ENCODE measurements around the gene MAP2K2.

MAP2K2 gene

DNA sequence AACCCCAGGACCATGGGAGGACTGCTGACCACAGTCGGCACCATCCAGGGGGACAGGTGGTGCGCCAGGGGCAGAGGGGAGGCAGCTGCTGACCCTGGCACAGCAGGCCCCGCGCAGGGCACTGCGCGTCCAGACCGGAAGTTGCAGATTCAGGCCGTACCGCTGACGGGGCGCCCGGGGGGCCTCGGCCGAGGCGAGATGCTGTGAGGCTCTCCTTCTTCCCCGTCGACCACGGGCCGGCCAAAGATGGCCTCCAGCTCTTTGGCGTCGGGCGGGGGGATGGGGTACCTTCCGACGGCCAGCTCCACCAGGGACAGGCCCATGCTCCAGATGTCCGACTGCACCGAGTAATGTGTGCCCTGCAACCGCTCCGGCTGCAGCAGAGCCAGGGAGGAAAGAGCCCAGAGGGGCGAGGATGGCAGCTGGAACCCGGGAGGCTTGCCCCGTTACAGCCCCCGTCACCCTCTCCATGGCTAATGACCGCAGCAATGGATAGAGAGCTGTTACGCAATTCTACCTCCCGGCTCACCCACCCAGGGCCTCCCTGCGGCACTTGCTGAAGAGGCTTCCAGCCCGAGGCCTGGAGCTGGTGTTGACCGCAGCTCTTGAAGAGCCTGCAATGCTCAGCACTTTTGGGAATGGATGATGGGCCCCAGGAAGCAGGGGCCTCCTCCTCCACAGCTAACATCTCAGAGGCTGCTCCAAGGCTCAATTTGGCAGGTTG is 24.7 kb downstream of the MAP2K2 start:
- no peak for DNase-seq (ENCODE audit: low spot score)

DNA sequence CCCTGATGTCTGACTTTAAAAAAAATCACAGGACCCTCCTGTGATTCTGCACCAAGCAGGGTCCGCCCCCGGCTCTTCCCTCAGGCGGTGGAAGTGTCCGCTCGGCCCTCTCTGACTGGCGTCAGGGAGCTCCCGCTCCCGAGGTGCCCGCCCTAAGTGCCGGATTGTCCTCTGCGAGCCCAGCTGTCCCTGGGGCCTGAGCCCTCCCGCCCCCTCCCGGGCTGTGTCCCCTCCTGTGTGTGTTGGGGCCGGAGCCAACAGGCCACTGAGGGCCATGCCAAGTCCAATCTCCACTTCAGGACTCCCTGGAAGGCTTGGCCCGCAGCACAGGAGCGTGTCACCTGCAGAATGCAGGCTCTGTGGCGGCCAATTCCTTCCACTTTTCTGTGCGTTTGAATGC is 25.4 kb downstream of the MAP2K2 start:
- no peak for DNase-seq (ENCODE audit: low spot score)

DNA sequence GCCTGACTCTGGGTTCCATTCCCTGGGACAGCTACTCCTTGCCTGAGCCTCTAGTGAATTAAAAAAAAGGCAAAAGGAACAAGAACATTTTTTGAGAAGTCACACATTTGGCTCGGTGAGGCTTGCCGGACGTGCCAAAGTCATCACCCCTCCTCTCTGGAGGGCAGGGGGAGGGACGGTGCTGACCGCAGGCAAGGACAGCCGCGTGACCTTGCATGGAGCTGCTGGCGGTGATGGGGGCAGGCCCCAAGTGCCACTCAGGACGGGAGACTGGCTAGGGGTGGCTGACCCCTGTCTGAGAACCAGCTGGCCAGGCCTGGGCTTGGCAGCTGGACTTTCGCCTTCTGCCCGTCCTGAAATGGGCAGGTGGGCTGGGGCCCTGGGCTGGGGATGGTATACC is 26.4 kb downstream of the MAP2K2 start:
- no peak for DNase-seq (ENCODE audit: low spot score)

DNA sequence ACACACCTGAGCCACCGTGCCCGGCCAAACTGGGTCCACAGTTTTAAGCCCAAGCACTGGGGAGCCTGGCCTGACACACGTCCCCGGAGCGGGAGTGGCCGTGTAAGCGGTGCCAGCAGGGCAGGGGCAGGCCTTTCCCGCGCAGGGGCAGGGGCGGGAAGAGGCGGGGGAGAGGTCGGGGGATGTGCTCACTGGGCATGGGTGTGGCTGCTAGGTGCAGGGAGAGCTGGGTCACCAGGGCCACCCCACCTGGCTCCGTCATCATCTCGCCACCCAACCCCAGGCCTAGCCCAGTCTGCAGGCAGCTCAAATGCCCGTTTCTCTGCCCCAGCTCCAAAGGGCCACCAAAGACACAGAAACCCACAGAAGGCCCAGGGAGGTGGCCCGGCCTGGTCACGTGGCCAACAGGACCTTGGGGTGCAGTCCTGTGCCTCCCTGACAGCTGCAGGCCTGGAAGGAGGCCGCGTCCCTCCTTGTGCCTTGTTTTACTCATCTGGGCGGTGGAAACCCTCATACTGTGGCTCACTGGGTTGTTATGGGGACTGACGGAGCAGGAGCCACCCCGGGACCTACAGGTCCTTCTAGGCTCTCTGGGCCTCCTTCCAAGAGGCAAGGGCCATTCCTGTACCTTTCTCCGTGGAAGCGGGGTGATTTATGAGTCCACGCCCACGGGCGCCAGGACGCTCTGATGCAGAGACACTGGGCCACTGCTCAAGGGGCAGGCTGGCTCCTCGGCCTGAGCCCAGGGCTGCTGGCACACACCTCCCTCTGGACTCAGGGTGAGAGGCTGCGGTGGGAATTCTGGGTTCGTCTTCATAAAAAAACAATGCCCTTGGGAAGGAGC is 27.7 kb downstream of the MAP2K2 start:
- DNase-seq (ENCODE audit: low spot score): no peak

DNA sequence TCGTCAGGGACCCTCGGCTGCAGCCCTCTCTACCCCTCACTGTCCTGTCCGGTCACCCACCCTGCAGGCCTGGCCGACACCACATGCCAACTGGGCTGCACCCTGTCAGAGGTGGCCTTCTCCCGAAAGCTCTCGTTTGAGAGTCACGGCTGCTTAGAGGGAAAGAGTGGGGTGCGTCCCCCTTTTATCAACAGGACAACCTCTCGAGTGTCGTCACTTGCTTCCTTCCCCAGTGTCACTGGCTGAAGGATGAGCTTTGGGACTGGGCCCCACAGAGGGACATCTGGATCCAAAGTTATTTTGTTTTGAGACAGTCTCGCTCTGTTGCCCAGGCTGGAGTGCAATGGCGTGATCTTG is 28.5 kb downstream of the MAP2K2 start:
- no peak for DNase-seq (ENCODE audit: low spot score)

DNA sequence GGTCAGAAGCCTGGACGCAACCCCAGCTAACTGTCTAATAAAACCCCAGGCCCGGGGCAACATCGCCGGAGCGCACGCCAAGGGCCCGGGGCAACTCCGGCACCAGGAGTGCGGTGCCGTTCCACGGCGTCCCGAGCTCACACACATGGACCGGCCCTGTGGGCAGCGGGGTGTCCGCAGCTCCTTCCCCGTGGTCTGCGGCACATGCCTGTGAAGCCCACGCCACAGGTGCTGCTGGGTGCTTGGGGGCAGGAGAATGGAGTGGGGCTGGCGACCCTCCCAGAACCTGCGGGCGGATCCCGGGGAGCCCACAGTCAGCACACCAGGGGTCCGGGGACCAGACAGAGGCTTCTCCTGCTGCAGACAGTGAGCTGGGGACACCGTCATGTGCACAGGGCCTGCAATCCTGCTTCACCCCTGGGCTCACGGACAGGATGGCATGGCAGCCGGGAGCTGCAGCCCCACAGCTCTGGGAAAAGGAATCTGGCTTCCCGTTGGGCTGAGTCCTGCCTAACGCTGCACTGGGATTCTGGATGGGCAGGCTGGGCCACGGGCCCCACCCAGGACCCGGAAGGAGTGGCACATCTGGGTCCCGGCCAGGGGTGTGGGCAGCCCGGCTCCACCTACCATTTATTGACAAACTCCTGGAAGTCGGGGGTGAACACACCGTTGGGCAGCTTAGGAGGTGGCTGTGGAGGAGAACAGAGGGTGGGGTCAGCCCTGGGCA is 29.0 kb downstream of the MAP2K2 start:
- no peak for DNase-seq (ENCODE audit: low spot score)

DNA sequence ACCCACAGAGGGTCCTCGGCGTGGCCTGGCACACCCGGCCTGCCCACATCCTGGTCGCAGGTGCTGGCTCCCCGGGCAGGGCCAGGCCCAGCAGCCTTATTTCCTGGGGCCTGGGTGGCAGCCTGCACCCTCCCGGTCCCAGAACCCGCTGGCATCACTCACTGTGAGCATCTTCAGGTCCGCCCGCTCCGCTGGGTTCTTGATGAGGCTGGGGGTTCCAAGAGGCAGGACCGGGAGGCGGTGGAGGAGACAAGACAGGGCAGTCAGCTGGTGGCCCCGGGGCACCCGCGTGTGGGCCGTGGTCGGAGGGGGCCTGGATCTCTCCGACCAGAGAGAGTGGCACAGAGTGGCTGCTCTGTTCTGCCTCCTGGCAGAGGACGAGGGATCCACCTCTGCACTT is 29.6 kb downstream of the MAP2K2 start:
- no peak for DNase-seq (ENCODE audit: low spot score)

DNA sequence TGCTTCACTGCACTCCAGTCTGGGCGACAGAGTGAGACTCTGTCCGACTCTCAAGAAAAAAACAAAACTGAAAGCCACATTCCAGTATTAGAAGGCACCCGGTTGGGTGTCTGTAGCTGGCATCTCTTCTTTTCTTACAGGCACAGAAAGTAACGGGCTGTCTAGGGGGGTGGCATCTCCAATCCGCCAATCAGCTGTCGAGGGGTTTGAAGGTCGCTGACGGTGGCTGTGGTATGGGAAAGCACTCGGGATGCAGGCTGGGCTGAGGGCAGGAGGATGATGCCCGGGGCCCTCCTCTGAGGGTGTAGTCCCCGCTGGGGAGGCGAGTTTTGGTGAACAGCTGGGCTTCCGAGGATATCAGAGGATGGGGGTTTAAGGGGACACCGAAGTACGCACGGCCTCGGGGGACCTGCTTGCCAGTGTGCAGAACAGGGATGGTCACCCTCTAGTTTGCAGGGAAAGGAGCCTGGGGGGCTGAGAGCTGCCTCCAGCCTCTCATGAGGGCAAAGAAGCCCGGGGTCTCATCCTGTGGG is 30.2 kb downstream of the MAP2K2 start:
- DNase-seq (ENCODE audit: low spot score): no peak

DNA sequence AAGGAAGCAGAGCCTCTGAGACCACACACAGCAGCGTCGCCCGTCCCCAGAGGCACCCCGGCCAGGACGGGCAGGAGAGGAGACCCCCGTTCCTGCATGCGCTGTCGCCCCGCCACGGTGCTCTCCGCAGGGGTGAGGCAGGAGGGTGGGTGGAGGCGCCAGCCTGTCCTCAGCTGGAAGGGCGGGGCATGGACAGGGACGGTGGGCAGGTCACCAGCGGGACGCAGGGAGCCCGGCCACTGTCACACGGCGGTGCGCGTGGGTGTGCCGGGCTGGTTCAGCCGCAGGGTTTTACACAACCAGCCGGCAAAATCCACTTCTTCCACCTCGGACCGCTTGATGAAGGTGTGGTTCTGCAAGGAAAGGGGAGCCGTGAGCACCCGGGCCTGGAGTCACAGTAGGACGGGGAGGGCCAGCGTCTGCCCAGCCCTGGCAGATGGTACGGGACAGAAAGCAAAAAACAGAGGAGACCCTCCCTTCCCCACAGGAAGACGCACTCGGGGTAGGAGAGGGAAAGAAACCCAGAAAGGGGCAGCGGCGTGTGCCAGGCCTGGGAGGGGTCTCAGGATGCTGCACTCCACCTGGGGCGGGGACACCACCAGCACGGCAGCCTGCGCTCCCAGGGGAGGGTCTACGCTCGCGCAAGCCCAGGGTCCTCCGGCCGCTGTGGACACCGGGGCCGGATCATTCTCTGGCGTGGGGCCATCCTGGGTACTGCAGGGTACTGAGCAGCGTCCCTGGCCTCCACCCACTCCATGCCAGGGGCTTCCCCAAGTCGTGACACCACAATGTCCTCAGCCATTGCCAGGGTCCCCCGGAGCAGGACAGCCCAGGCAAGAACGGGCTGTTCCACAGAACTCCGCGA is 33.3 kb downstream of the MAP2K2 start:
- no peak for DNase-seq (ENCODE audit: low spot score)

DNA sequence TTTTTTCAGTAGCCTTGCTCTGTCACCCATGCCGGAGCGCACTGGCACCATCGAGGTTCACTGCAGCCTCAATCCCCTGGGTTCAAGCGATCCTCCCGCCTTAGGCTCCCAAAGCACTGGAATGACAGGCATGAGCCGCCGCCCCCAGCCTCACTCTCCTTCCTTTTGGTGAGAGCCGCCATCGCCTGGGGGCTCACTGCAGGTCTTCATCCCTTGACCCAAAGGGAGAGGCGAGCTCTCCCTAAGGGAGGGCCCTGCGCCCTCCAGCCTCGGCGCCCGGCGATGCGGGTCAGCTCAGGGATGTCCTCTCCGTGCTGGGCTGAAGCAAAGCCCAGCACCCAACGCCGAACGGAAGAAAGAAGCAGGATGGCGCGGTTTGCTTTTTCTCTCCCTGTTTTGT is 34.0 kb downstream of the MAP2K2 start:
- DNase-seq (ENCODE audit: low spot score): no peak

DNA sequence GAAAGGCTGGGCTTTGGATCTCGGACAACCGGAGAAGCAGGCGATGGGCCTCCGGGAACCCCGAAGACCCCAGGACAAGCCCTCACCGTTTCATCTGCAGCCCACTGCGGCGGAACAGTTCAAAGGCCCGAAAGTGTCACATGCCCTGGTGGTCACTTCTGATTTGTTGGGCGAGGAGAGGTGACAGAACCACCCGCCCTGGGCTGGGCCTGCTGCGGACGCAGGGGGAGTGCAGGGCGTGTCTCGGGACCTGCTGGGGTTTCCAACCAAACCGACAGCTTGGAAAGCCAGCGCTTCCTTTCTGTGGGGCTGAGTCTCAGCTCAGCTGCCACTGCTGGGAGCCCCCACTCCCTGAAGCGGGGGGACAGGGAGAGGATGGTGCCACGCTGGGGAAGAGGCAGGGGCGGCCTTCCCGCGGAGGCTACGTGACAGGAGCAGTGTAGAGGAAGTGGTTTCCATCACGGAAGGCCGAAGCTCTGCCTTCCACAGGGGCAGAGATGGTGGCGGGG is 34.5 kb downstream of the MAP2K2 start:
- no peak for DNase-seq (ENCODE audit: low spot score)

DNA sequence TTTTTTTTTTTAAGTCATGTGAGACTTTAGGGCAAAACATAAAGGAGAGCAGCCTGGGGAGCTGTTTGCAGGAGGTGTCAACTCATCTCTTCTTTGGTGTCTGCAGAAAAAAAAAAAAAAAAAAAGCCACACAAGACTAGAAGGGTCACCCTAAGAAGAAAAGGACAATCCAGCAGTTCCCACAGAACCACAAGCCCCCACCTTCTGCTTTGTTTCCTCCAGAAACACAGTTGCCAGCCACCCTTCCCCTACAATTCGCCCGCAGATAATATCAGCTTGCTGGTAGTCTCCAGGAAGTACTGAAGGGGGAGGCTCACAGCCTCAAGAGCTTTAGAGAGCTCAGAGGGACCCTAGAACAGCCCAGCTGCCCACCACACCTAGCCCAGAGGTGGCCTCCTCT is 34.9 kb downstream of the MAP2K2 start:
- DNase-seq (ENCODE audit: low spot score): no peak

DNA sequence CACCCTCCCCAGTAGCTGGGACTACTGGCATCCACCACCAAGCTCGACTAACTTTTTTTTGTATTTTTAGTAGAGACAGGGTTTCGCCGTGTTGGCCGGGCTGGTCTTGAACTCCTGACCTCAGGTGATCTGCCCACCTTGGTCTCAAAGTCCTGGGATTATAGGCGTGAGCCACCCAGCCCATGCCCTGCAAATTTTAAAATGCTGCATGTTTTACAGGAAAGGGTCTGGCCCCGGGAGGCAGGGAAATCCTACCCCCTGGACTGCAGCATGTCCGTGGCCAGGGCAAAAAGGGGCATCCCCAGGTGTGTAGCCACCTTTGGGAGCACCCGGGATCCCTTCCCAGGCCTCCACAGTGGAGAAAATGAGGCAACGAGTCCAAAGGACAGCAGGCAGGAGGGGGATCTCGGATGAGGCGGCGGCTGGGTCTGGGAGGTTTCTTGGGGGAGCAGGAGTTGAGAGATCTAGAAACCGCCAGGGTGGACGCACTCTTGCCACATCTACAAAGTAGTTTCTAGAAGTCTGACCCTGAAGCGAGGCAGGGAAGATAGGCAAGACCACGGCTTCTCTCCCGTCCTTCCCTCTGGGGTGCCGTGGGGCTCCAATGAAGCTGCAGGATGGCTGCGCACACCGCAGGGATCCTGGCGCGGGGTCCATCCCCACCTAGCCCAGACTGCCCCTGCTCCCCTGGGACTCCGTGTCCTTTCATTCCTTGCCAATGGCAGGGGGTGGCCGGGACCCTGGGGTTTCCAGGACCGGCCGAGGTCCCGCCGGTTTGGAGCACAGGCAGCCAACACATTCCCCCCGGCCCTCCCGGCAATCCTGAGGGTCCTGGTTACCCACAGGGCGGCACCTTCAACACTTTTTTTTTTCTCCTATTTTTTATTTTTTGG is 35.9 kb downstream of the MAP2K2 start:
- no peak for DNase-seq (ENCODE audit: low spot score)

DNA sequence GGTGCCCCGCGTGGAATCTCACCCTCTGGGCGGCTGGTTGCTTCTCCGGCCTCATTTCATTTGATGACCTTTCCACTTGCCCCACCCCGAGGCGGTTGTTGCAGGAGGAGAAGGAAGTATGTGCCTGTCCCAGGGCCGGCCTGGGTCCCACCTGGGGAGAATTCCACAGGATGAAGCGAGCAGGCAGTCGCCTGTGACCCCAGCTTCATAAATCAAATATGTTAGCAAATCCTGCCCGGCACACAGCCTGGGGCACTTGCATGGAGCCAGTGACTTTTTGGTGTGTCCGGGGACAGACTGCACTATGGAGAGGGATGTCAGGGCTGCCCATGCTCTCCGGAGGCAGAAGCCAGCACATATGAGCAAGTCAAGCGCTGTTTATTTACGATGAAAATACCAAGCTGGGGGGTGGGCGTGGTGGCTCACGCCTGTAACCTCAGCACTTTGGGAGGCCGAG is 37.5 kb downstream of the MAP2K2 start:
- DNase-seq (ENCODE audit: low spot score): no peak

DNA sequence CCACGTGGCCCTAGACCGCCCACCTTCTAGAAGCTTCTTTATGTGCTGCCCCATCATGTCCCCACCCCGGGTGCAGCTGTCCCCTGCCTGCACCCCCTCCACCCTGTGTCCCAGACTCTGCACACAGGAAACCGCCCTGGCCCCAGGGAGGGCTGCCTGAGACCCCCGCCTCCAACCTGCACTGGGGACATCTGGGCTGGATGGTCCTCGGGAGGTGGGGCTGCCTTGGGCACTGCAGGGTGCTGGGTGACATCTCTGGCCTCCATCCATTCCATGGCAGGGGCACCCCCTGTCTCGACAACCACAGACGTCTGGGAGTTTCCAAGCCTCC is 39.4 kb downstream of the MAP2K2 start:
- DNase-seq (ENCODE audit: low spot score): no peak

DNA sequence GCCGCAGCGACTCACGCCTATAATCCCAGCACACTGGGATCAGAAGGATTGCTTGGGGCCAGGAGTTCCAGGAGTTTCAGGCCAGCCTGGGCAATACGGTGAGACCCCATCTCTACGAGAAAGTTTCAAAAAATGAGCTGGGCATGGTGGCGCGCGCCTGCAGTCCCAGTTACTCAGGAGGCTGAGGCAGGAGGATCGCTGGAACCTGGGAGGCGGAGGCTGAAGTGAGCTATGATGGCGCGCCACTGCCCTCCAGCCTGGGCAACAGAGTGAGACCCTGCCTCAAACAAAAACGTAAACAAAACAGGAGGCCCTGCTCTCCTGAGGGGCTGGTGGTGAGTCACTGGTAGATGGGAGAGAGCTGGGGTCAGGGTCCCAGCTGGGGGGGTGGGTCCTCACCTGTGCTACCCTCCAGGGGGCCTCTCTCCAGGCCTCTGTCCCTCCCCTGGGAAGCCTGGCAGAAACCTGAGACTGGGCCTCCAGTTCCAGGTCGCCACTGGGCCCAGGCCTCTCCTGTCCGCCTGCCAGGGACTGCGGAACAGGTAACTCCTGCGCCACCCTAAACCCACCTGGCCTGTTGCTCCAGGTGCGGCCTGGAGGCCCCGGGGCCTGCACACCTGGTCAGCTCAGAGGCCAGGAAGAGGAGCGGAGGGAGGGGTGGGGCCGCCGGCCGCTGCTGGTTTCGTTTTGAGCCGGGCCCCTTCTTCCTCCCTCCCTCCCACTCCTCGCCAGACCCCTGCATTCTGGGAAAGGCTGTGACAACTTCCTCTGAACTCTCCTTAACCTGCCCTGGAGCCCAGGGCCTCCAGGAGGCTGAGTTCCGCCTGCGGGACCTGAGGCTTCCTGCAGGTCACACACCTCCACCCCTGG is 40.0 kb downstream of the MAP2K2 start:
- no peak for DNase-seq (ENCODE audit: low spot score)

DNA sequence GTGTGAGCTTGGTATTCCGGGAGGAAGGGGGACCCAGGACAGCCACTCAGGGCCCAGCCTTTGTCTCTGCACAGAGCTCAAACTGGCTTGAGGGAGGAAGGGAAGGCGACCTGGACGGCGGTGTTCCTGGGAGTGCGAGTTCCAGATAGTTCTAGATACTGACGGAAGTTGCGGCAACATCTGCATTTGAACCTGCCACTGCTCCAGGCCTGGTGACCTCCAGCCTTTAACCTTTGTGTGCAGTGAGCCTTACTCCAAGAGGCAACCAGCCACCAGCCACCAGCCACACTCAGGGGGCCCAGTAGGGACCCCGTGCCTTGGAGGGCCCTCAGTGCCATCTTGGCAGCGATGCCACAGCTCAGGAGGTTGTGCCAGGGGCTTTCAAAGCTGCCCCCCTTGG is 41.8 kb downstream of the MAP2K2 start:
- no peak for DNase-seq (ENCODE audit: low spot score)

DNA sequence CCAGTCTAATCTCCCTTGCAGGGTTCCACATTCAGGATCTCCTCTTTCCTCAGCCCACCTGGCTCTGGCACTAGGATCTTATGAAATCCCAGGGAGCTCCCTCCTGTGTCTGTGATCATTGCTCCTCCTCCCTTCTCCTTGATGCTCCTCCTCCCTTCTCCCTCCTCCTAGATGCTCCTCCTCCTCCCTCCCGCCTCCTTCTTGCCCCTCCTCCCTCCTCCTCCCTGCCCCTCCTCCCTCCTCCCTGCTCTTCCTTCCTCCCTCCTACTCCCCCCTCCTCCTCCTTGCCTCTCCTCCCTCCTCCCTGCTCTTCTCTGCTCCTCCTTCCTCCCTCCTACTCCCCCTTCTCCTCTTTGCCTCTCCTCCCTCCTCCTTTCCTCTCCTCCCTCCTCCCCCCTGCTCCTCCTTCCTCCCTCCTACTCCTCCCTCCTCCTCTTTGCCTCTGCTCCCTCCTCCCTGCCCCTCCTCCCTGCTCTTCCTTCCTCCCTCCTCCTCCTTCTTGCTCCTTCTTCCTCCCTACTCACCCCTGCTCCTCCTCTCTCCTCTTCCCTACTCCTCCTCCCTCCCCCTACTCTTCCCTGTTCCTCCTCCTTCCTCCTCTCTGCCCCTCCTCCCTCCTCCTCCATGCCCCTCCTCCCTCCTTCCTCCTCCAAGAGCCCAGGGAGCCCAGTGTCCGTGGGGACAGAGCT is 42.3 kb downstream of the MAP2K2 start:
- no peak for DNase-seq (ENCODE audit: low spot score)

DNA sequence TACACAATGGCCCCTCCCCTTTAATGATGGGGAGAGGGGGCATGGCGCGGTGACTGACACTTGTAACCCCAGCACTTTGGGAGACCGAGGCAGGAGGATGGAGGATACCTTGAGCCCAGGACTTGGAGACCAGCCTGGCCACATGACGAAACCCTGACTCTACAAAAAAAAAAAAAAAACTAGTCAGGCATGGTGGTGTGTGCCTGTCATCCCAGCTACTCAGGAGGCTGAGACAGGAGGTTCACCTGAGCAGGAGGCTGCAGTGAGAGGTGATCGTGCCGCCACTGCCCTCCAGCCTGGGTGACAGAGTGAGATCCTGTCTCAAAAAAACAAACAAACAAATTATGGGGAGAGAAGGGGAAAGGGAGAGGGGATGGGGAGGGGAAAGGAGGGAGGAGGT is 43.4 kb downstream of the MAP2K2 start:
- no peak for DNase-seq (ENCODE audit: low spot score)
